SK-N-SH (cell line): Measurements from ENCODE around the gene ZMIZ1. TPM values are rescaled to one million over a fixed set of nuclear protein-coding genes. Genes with fewer than 3 reads are reported as not detected.

Experiments
- CTCF ChIA-PET: fragments of 300-600, 350-600 bp; formaldehyde crosslinking; extraction: SDS; loops from one replicate; lab custom pipeline; 2021; lab: Yijun Ruan, JAX
- POLR2A ChIA-PET: fragments of 350-600 bp; sonication (Branson Sonifier 250); formaldehyde crosslinking; extraction: SDS; loops from one replicate; lab custom pipeline; 2020; ENCODE audit warnings: antibody characterized with exemption, inconsistent platforms; lab: Yijun Ruan, JAX
- DNase-seq: peaks from one replicate; pipeline ENCODE4 v3.0.0; 2012
- H2AFZ ChIP-seq: fragments of 200-600 bp; sonication (generic); 2 replicates; pipeline ENCODE4 v1.8.1; 2016; ENCODE audit warnings: antibody characterized with exemption, mild to moderate bottlenecking, low read depth
- H3F3A ChIP-seq: fragments of 200-600 bp; sonication (generic); replicated peaks from 2 replicates; pipeline ENCODE3; 2016; ENCODE audit warnings: antibody characterized with exemption, mild to moderate bottlenecking; ENCODE audit not compliant: insufficient read depth
- H3K27ac ChIP-seq, 2 experiments: fragments of 200-500 bp in 1 of 2; fragments of 200-600 bp in 1 of 2; sonication (Bioruptor generic) in 1 of 2; sonication (generic), shearing (Covaris generic) in 1 of 2; 2 replicates each; pipeline versions ENCODE4 v1.5.1 to v1.6.1; 2014 to 2016; ENCODE audit warnings: low read depth in 2 of 2, inconsistent platforms in 1 of 2, low read length in 1 of 2, mild to moderate bottlenecking in 1 of 2, mixed read lengths in 1 of 2
- H3K27me3 ChIP-seq: fragments of 200-600 bp; sonication (generic), shearing (Covaris generic); 2 replicates; pipeline ENCODE4 v1.6.1; 2016; ENCODE audit warnings: mixed run types; ENCODE audit not compliant: insufficient read depth
- H3K36me3 ChIP-seq, 2 experiments: fragments of 200-500 bp in 1 of 2; fragments of 200-600 bp in 1 of 2; sonication (Bioruptor generic) in 1 of 2; sonication (generic) in 1 of 2; replicated peaks in 1 of 2; 2 replicates each; pipeline versions ENCODE3 to v1.5.1; 2014 to 2016; ENCODE audit warnings: low read length in 1 of 2, mild to moderate bottlenecking in 1 of 2; ENCODE audit not compliant: insufficient read depth in 2 of 2, control insufficient read depth in 1 of 2
- H3K4me1 ChIP-seq, 2 experiments: fragments of 200-500 bp in 1 of 2; fragments of 200-600 bp in 1 of 2; sonication (Bioruptor generic) in 1 of 2; sonication (generic), shearing (Covaris generic) in 1 of 2; 2 replicates each; pipeline versions ENCODE4 v1.5.1 to v1.6.1; 2014 to 2016; ENCODE audit warnings: low read depth in 1 of 2, low read length in 1 of 2, mixed run types in 1 of 2; ENCODE audit not compliant: insufficient read depth in 2 of 2, control insufficient read depth in 1 of 2
- H3K4me2 ChIP-seq: fragments of 200-600 bp; sonication (generic), shearing (Covaris generic); 2 replicates; pipeline ENCODE4 v1.6.1; 2017; ENCODE audit warnings: mixed run types
- H3K4me3 ChIP-seq, 2 experiments: fragments of 200-500 bp in 1 of 2; fragments of 200-600 bp in 1 of 2; sonication (Bioruptor generic) in 1 of 2; sonication (generic), shearing (Covaris generic) in 1 of 2; 2 replicates each; pipeline versions ENCODE4 v1.5.1 to v1.8.1; 2014 to 2016; ENCODE audit warnings: low read depth in 2 of 2, inconsistent platforms in 1 of 2, low read length in 1 of 2, mild to moderate bottlenecking in 1 of 2, mixed read lengths in 1 of 2, moderate library complexity in 1 of 2
- H3K79me2 ChIP-seq: fragments of 200-600 bp; sonication (generic); 2 replicates; pipeline ENCODE4 v1.8.1; 2017; ENCODE audit warnings: mild to moderate bottlenecking; ENCODE audit not compliant: insufficient read depth
- H3K9ac ChIP-seq: fragments of 200-600 bp; sonication (generic); 2 replicates; pipeline ENCODE4 v1.6.1; 2017; ENCODE audit warnings: mixed run types
- H3K9me2 ChIP-seq: fragments of 200-600 bp; sonication (generic); 2 replicates; pipeline ENCODE4 v1.6.1; 2017; ENCODE audit warnings: mixed run types
- H3K9me3 ChIP-seq: fragments of 200-600 bp; sonication (generic); 2 replicates; pipeline ENCODE4 v1.6.1; 2017; ENCODE audit warnings: mixed run types, mild to moderate bottlenecking, moderate library complexity
- H4K20me1 ChIP-seq: fragments of 200-600 bp; sonication (generic); 2 replicates; pipeline ENCODE4 v1.6.1; 2017; ENCODE audit warnings: mild to moderate bottlenecking, mixed run types; ENCODE audit not compliant: insufficient read depth
- JUND ChIP-seq: IDR thresholded peaks from 2 replicates; pipeline ENCODE4 v1.4.0; 2012
- POLR2AphosphoS5 ChIP-seq: IDR thresholded peaks from 2 replicates; pipeline ENCODE4 v1.6.1; 2012; ENCODE audit warnings: low read depth, low read length
- RAD21 ChIP-seq: IDR thresholded peaks from 2 replicates; pipeline ENCODE4 v1.6.1; 2012; ENCODE audit warnings: mild to moderate bottlenecking, low read length
- REST ChIP-seq: IDR thresholded peaks from 2 replicates; pipeline ENCODE4 v1.6.1; 2012; ENCODE audit warnings: mild to moderate bottlenecking, low read depth, low read length, moderate library complexity
- RFX5 ChIP-seq: IDR thresholded peaks from 2 replicates; pipeline ENCODE4 v1.6.1; 2012; ENCODE audit warnings: mild to moderate bottlenecking, improper control_type of control experiment, low read length
- ZBTB33 ChIP-seq: IDR thresholded peaks from 2 replicates; pipeline ENCODE4 v1.4.0; 2012; ENCODE audit warnings: low read depth, borderline replicate concordance
- WGBS: methylation state at CpG from one replicate; pipeline ENCODE4 v1.1.6; 2017; ENCODE audit warnings: low lambda C conversion rate; 5-methylcytosine and 5-hydroxymethylcytosine counted together
- polyA plus RNA-seq, 3 experiments: library from polyadenylated mRNA; depleted of rRNA; stranded (reverse); fragments of >200 nt; gene quantifications; 2 replicates each; pipeline ENCODE4 v1.2.3, GENCODE V29; 2012

ZMIZ1 gene
- polyA plus RNA-seq, 1 of the 3 experiments (the other 2 are of a cell fraction): 23.5 TPM

DNA sequence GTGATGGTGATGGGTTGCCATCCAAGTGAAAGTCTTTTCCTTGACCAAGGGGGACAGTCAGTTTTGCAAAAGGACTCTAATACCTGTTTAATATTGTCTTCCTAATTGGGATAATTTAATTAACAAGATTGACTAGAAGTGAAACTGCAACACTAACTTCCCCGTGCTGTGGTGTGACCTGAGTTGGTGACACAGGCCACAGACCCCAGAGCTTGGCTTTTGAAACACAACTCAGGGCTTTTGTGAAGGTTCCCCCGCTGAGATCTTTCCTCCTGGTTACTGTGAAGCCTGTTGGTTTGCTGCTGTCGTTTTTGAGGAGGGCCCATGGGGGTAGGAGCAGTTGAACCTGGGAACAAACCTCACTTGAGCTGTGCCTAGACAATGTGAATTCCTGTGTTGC, 285.4 kb downstream of the ZMIZ1 start:
- WGBS: 52% methylated on average over 3 of the region's 3 CpGs
- POLR2A ChIA-PET: no interaction called here
- H3K4me2 ChIP-seq: no peak overlapping the region

More for the DNA sequence above, 285.4 kb downstream of the ZMIZ1 start:
- H3K4me1 ChIP-seq: peaks cover 1 to 6% of the 10 kb centered on the region in 2 experiments; a peak in 1 of 4 replicates
- H4K20me1 ChIP-seq: peaks cover 7% of the 10 kb centered on the region; the same call in 1 of the 2 replicates
- no peak overlapping the region for H2AFZ ChIP-seq
- DNase-seq: no peak
- no peak overlapping the region for H3K9ac ChIP-seq
- no peak overlapping the region for H3K4me3 ChIP-seq
- H3K27ac ChIP-seq: no peak overlapping the region
- H3K9me2 ChIP-seq: no peaks in the 10 kb centered on the region
- no peaks in the 10 kb centered on the region for H3K27me3 ChIP-seq
- TF ChIP-seq JUND: no peak
- no peak for TF ChIP-seq POLR2AphosphoS5
- TF ChIP-seq ZBTB33: no peak
- TF ChIP-seq REST: no peak
- no peak for TF ChIP-seq RFX5
- TF ChIP-seq RAD21: no peak
- H3K79me2 ChIP-seq: peaks cover 29% of the 10 kb centered on the region
- H3K9me3 ChIP-seq: no peaks in the 10 kb centered on the region
- CTCF ChIA-PET: interaction anchor here (0.8 to 1.5 kb wide), 4 partner anchors 12 to 114 kb away, joined by 3 to 4 read pairs (median 4); no protein-coding TSS in a partner anchor
- peaks cover 53 to 63% of the 10 kb centered on the region in 2 experiments for H3K36me3 ChIP-seq
- H3F3A ChIP-seq: peaks cover 15% of the 10 kb centered on the region
